GM18951 (cell line): ENCODE results near the gene TYRP1.

Experiments
- POLR2A ChIP-seq: IDR thresholded peaks from 4 replicates; pipeline ENCODE4 v1.6.1; 2011; ENCODE audit warnings: mild to moderate bottlenecking; ENCODE audit not compliant: insufficient read length, insufficient read depth; ENCODE audit errors: extremely low read depth
- in situ Hi-C: fragments of 300-500 bp; cut with MboI; formaldehyde crosslinking; loops from one replicate; pipeline ENCODE4 v1.12.0; 2022; ENCODE audit warnings: low sequenced_read_pairs, mixed read lengths, inconsistent platforms; ENCODE audit not compliant: unreplicated experiment

TYRP1 gene

GRCh38 chr9:12680341-12680740 lies 12.8 kb upstream of the TYRP1 start:
- in situ Hi-C loops: no loop called here

GRCh38 chr9:12680757-12681156 lies 12.4 kb upstream of the TYRP1 start:
- TF ChIP-seq POLR2A: no peak
- in situ Hi-C loops: no loop called here

More at GRCh38 chr9:12680341-12680740, 12.8 kb upstream of the TYRP1 start:
- TF ChIP-seq POLR2A: no peak

- in situ Hi-C loops: no loop called here
- TF ChIP-seq POLR2A: no peak
These were observed 11.6 kb upstream of the TYRP1 start for GRCh38 chr9:12681620-12682019.

- TF ChIP-seq POLR2A: no peak
- in situ Hi-C loops: no loop called here
These were observed 8.2 kb upstream of the TYRP1 start for GRCh38 chr9:12684974-12685373.

GRCh38 chr9:12689233-12689632 lies 4.0 kb upstream of the TYRP1 start:
- TF ChIP-seq POLR2A: no peak
- in situ Hi-C loops: no loop called here

GRCh38 chr9:12694013-12694412 lies 828 bp downstream of the TYRP1 start:
- in situ Hi-C loops: no loop called here
- TF ChIP-seq POLR2A: no peak

GRCh38 chr9:12695474-12695873 lies 2.3 kb downstream of the TYRP1 start:
- in situ Hi-C loops: no loop called here
- TF ChIP-seq POLR2A: no peak

GRCh38 chr9:12696931-12697622 lies 3.9 kb downstream of the TYRP1 start:
- in situ Hi-C loops: no loop called here
- TF ChIP-seq POLR2A: no peak

- in situ Hi-C loops: no loop called here
- no peak for TF ChIP-seq POLR2A
These were observed 4.5 kb downstream of the TYRP1 start for GRCh38 chr9:12697719-12698118.

- no peak for TF ChIP-seq POLR2A
- in situ Hi-C loops: no loop called here
These were observed 5.1 kb downstream of the TYRP1 start for GRCh38 chr9:12698266-12698665.

- in situ Hi-C loops: no loop called here
- TF ChIP-seq POLR2A: no peak
These were observed 5.8 kb downstream of the TYRP1 start for GRCh38 chr9:12698986-12699385.

- TF ChIP-seq POLR2A: no peak
- in situ Hi-C loops: no loop called here
These were observed 6.3 kb downstream of the TYRP1 start for GRCh38 chr9:12699529-12699928.

GRCh38 chr9:12701126-12701525 lies 7.9 kb downstream of the TYRP1 start:
- TF ChIP-seq POLR2A: no peak

GRCh38 chr9:12702160-12702758 lies 9.1 kb downstream of the TYRP1 start:
- in situ Hi-C loops: no loop called here
- TF ChIP-seq POLR2A: no peak

More at GRCh38 chr9:12701126-12701525, 7.9 kb downstream of the TYRP1 start:
- in situ Hi-C loops: no loop called here
